Tibial artery (tissue), 4 donors: ENCODE data around the gene ABHD4.

ENCODE experiments used
- DNase-seq, 2 donors: peaks; one replicate each; pipeline ENCODE4 v3.0.0-alpha.2; 2019
- H3K27ac ChIP-seq, 2 donors: fragments of 200-600 bp; sonication (generic) in 1 of 2; 1 replicate in 1 of 2; 2 replicates in 1 of 2; pipeline ENCODE4 v1.5.1; 2018 to 2019; ENCODE audit warnings: mild to moderate bottlenecking in 1 of 2
- H3K27me3 ChIP-seq, 2 donors: fragments of 200-600 bp; sonication (generic) in 1 of 2; one replicate each; pipeline versions ENCODE4 v1.5.1 to v1.6.0; 2016 to 2019
- H3K36me3 ChIP-seq, 3 donors: fragments of 200-600 bp; sonication (generic) in 2 of 3; one replicate each; pipeline ENCODE4 v1.5.1; 2016 to 2019; ENCODE audit warnings: mild to moderate bottlenecking in 2 of 3
- H3K4me1 ChIP-seq, 4 donors: fragments of 200-600 bp; sonication (generic) in 2 of 4; 1 replicate in 3 of 4; 2 replicates in 1 of 4; pipeline ENCODE4 v1.5.1; 2016 to 2019
- H3K4me3 ChIP-seq, 2 donors: fragments of 200-600 bp; sonication (generic) in 1 of 2; 1 replicate in 1 of 2; 2 replicates in 1 of 2; pipeline ENCODE4 v1.5.1; 2018 to 2019; ENCODE audit warnings: mild to moderate bottlenecking in 2 of 2
- H3K9me3 ChIP-seq, 3 donors: fragments of 200-600 bp; sonication (generic) in 1 of 3; one replicate each; pipeline ENCODE4 v1.5.1; 2016 to 2019
- CTCF ChIP-seq, 2 experiments: fragments of 200-600 bp in 1 of 2; fragments of 450-650 bp in 1 of 2; IDR thresholded peaks; one replicate each; pipeline ENCODE4 v1.5.1; 2017 to 2019; ENCODE audit warnings: antibody characterized with exemption in 2 of 2, mild to moderate bottlenecking in 1 of 2, moderate library complexity in 1 of 2
- intact Hi-C: fragments of 100-400 bp; cut with DNase I; formaldehyde crosslinking; loops from one replicate; pipeline ENCODE4 v1.15.0; 2023; ENCODE audit warnings: low total_unique reads

The ABHD4 gene, protein sequence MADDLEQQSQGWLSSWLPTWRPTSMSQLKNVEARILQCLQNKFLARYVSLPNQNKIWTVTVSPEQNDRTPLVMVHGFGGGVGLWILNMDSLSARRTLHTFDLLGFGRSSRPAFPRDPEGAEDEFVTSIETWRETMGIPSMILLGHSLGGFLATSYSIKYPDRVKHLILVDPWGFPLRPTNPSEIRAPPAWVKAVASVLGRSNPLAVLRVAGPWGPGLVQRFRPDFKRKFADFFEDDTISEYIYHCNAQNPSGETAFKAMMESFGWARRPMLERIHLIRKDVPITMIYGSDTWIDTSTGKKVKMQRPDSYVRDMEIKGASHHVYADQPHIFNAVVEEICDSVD

GRCh38 chr14:22598099-22598895 lies at the start of gene ABHD4:
Gene ABHD4, plus strand, starts transcription at chr14:22598300. Its CDS starts 7 bp downstream, at chr14:22598307.
- Histone ChIP-seq H3K27ac (peak within 1 kb of the TSS; percentile 85 to 93), H3K27me3 (no peaks in the 10 kb centered on the region), H3K4me1 (peaks cover 0 to 32% (median 18%) of the 10 kb centered on the region in 4 donors), H3K36me3 (peaks cover 18 to 20% (median 20%) of the 10 kb centered on the region in 3 donors), H3K4me3 (peak within 1 kb of the TSS; percentile 74 to 88), H3K9me3 (no peaks in the 10 kb centered on the region)
- intact Hi-C loops, result no loop called here
- no peak for TF ChIP-seq CTCF (IDR thresholded peaks at IDR 0.05)
- peak; percentile 80 to 92 for DNase-seq

GRCh38 chr14:22549324-22549962 lies 48.7 kb upstream of the ABHD4 start:
- Histone ChIP-seq H3K9me3 (no peaks in the 10 kb centered on the region), H3K4me3 (no peak overlapping the region), H3K27ac (no peak overlapping the region), H3K4me1 (peaks cover 0 to 28% (median 23%) of the 10 kb centered on the region in 4 donors), H3K27me3 (no peaks in the 10 kb centered on the region), H3K36me3 (no peaks in the 10 kb centered on the region)
- no peak for DNase-seq
- intact Hi-C loops, result no loop called here
- no peak for TF ChIP-seq CTCF (IDR thresholded peaks at IDR 0.05)

GRCh38 chr14:22549981-22550673 lies 48.0 kb upstream of the ABHD4 start:
- Histone ChIP-seq H3K36me3 (no peaks in the 10 kb centered on the region), H3K9me3 (no peaks in the 10 kb centered on the region), H3K27ac (no peak overlapping the region), H3K4me3 (no peak overlapping the region), H3K27me3 (no peaks in the 10 kb centered on the region), H3K4me1 (peaks cover 0 to 28% (median 23%) of the 10 kb centered on the region in 4 donors)
- intact Hi-C loops, result loop anchor here (10.0 kb wide), 1 partner anchor 305 kb away; no protein-coding TSS in a partner anchor
- no peak for DNase-seq
- TF ChIP-seq CTCF (IDR thresholded peaks at IDR 0.05), result no peak

GRCh38 chr14:22551605-22551997 lies 46.5 kb upstream of the ABHD4 start:
- DNase-seq, result no peak
- Histone ChIP-seq H3K27ac (no peak overlapping the region), H3K4me1 (peaks cover 0 to 27% (median 22%) of the 10 kb centered on the region in 4 donors), H3K27me3 (no peaks in the 10 kb centered on the region), H3K4me3 (no peak overlapping the region), H3K36me3 (no peaks in the 10 kb centered on the region), H3K9me3 (no peaks in the 10 kb centered on the region)
- intact Hi-C loops, result loop anchor here (10.0 kb wide), 1 partner anchor 303 kb away; no protein-coding TSS in a partner anchor
- TF ChIP-seq CTCF (IDR thresholded peaks at IDR 0.05), result no peak
